B cell (primary cell): ENCODE measurements around the gene OPA1.

ENCODE experiments used
- EZH2 ChIP-seq: IDR thresholded peaks from 2 replicates; pipeline ENCODE4 v1.6.1; 2012; ENCODE audit warnings: borderline replicate concordance, low read depth, mild to moderate bottlenecking, moderate library complexity, low read length; ENCODE audit not compliant: insufficient read depth, poor library complexity, severe bottlenecking
- TF ChIP-seq, protein P1 (sequence below): fragments of 200-600 bp; IDR thresholded peaks from one replicate; pipeline ENCODE4 v1.8.0; 2022; ENCODE audit warnings: antibody characterized with exemption, mild to moderate bottlenecking

DNA sequence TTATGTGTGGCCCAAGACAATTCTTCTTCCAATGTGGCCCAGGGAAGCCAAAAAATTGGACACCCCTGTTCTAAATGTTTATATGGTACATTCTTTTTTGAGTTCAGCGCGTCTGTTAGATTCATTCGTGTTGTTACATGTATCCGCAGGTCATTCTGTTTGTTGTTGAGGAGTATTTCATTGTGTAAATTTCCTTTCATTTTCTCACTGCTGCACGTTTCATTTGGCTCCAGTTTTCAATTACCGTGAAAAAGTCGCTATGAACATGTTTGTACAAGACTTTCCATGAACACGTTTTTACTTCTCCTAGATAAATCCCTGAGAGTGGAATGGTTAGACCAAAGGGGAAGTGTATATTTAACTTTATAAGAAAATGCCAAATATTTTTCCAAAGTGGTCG is 7.5 kb upstream of the OPA1 start:
- TF ChIP-seq, protein P1, sequence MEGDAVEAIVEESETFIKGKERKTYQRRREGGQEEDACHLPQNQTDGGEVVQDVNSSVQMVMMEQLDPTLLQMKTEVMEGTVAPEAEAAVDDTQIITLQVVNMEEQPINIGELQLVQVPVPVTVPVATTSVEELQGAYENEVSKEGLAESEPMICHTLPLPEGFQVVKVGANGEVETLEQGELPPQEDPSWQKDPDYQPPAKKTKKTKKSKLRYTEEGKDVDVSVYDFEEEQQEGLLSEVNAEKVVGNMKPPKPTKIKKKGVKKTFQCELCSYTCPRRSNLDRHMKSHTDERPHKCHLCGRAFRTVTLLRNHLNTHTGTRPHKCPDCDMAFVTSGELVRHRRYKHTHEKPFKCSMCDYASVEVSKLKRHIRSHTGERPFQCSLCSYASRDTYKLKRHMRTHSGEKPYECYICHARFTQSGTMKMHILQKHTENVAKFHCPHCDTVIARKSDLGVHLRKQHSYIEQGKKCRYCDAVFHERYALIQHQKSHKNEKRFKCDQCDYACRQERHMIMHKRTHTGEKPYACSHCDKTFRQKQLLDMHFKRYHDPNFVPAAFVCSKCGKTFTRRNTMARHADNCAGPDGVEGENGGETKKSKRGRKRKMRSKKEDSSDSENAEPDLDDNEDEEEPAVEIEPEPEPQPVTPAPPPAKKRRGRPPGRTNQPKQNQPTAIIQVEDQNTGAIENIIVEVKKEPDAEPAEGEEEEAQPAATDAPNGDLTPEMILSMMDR = no peak
- TF ChIP-seq EZH2 = no peak
